Lung (tissue), 12 donors: ENCODE results near the gene ACP3. TPM values are rescaled to one million over a fixed set of nuclear protein-coding genes. Genes with fewer than 3 reads are reported as not detected.

ENCODE experiments used
- ATAC-seq: fragments of 200-7000 bp; cut with Tn5 transposase; one replicate; pipeline ENCODE4 v1.9.1; 2020; ENCODE audit warnings: moderate number of reproducible peaks; ENCODE audit not compliant: insufficient read depth, low FRiP score
- DNase-seq, 3 donors: peaks; one replicate each; pipeline ENCODE4 v3.0.0-alpha.2; 2013 to 2017
- H3K27ac ChIP-seq, 2 donors: one replicate each; pipeline ENCODE4 v1.5.1; 2013; ENCODE audit warnings: mild to moderate bottlenecking in 2 of 2, moderate library complexity in 2 of 2, control low read depth in 1 of 2, inconsistent platforms in 1 of 2, low read depth in 1 of 2, low read length in 1 of 2
- H3K27me3 ChIP-seq, 3 donors: one replicate each; pipeline ENCODE4 v1.5.1; 2013; ENCODE audit warnings: low read length in 2 of 3; ENCODE audit not compliant: control insufficient read depth in 3 of 3, insufficient read depth in 3 of 3
- H3K36me3 ChIP-seq, 4 donors: one replicate each; pipeline ENCODE4 v1.5.1; 2013; ENCODE audit warnings: low read length in 4 of 4, mild to moderate bottlenecking in 1 of 4, moderate library complexity in 1 of 4; ENCODE audit not compliant: control insufficient read depth in 4 of 4, insufficient read depth in 4 of 4
- H3K4me1 ChIP-seq, 5 donors: one replicate each; pipeline ENCODE4 v1.5.1; 2013; ENCODE audit warnings: low read length in 5 of 5, mild to moderate bottlenecking in 2 of 5, moderate library complexity in 1 of 5; ENCODE audit not compliant: control insufficient read depth in 5 of 5, insufficient read depth in 5 of 5
- H3K4me3 ChIP-seq: one replicate; pipeline ENCODE4 v1.5.1; 2013; ENCODE audit warnings: mild to moderate bottlenecking, control low read depth, moderate library complexity
- H3K9ac ChIP-seq, 2 donors: one replicate each; pipeline ENCODE4 v1.5.1; 2013; ENCODE audit warnings: low read length in 2 of 2, control low read depth in 1 of 2; ENCODE audit not compliant: insufficient read depth in 1 of 2
- H3K9me3 ChIP-seq, 4 donors: one replicate each; pipeline ENCODE4 v1.5.1; 2013; ENCODE audit warnings: low read length in 3 of 4, mild to moderate bottlenecking in 1 of 4, moderate library complexity in 1 of 4; ENCODE audit not compliant: control insufficient read depth in 4 of 4, insufficient read depth in 3 of 4
- WGBS, 2 donors: extraction: QIAGEN DNeasy Blood & Tissue Kit; methylation state at CpG; one replicate each; pipeline ENCODE4 v1.1.7; 2013; 5-methylcytosine and 5-hydroxymethylcytosine counted together
- polyA plus RNA-seq, 2 donors: library from polyadenylated mRNA; stranded (reverse); fragments of 200-250 nt; gene quantifications; one replicate each; pipeline ENCODE4 v1.2.1, GENCODE V29; 2013
- total RNA-seq, 2 donors: library from RNA; depleted of rRNA in 1 of 2; stranded (reverse); fragments of >200 nt in 1 of 2; gene quantifications; one replicate each; pipeline ENCODE4 v1.2.1, GENCODE V29; 2014 to 2021
- TF ChIP-seq, protein P1 (sequence below): IDR thresholded peaks from 2 replicates; pipeline ENCODE4 v1.5.1; 2012; ENCODE audit warnings: mild to moderate bottlenecking; ENCODE audit errors: control extremely low read depth, extremely low read depth
- donor health status: control.
- donor health status: control.
- donor health status: Bipolar disorder and iron deficiency.
- donor health status: healthy.
- donor health status: DM: yes; HTN: yes; CAD: no.

Gene ACP3
- total and polyA plus RNA-seq, 4 donors = 3.5 to 66.4 (median 14.4) TPM

DNA sequence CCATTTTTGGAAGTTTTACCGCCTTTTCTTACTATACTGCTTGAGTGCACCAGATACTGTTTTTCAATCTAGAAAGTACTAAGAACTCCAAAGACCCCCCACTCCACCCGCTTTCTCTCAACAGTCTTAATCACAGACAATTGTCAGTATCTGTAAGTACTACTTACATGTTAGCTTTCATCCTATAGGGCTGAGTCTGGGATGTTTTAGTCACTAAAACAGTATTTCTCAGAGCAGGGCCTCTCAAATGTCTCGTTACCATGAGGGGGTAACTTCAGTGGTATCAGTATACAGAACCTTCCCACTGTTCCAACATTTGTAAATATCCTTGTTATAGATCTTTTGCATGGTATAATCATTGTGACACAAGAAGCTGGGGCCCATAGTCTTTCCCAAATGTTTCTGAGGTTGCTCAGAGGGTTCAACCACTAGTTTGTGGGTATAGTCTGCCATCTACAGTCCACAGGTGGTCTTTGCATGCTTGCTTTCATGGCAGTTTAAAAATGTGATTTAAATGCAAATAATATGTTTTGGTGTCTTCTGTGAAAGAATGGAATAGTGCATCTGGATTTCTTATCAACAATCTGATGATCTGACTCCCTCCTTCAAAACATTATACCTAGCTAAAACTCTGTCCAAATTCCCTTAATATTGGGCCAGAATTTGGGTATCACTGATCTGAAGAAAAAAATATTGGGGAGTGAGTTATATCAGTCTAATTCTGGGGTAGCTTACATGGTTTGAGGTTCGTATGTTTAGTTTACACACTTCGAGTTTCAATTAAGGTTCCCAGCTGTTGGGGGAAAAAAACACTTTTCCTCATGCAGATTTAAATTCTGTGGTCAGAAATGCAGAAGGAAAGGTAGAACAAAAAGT is 82.1 kb downstream of the ACP3 start:
- Histone ChIP-seq H3K9me3 (peaks cover 0 to 4% (median 0%) of the 10 kb centered on the region in 4 donors), H3K27me3 (no peaks in the 10 kb centered on the region), H3K27ac (no peak overlapping the region), H3K36me3 (no peaks in the 10 kb centered on the region), H3K4me3 (no peak overlapping the region), H3K4me1 (peaks cover 0 to 5% (median 0%) of the 10 kb centered on the region in 5 donors), H3K9ac (no peak overlapping the region)
- WGBS, 2 donors = 63 to 67% methylated on average over 5 of the region's 5 CpGs
- ATAC-seq (peak; percentile 69), DNase-seq (peak; percentile 41 to 78 (median 71))
- TF ChIP-seq, protein P1, sequence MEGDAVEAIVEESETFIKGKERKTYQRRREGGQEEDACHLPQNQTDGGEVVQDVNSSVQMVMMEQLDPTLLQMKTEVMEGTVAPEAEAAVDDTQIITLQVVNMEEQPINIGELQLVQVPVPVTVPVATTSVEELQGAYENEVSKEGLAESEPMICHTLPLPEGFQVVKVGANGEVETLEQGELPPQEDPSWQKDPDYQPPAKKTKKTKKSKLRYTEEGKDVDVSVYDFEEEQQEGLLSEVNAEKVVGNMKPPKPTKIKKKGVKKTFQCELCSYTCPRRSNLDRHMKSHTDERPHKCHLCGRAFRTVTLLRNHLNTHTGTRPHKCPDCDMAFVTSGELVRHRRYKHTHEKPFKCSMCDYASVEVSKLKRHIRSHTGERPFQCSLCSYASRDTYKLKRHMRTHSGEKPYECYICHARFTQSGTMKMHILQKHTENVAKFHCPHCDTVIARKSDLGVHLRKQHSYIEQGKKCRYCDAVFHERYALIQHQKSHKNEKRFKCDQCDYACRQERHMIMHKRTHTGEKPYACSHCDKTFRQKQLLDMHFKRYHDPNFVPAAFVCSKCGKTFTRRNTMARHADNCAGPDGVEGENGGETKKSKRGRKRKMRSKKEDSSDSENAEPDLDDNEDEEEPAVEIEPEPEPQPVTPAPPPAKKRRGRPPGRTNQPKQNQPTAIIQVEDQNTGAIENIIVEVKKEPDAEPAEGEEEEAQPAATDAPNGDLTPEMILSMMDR = peak; percentile 60

DNA sequence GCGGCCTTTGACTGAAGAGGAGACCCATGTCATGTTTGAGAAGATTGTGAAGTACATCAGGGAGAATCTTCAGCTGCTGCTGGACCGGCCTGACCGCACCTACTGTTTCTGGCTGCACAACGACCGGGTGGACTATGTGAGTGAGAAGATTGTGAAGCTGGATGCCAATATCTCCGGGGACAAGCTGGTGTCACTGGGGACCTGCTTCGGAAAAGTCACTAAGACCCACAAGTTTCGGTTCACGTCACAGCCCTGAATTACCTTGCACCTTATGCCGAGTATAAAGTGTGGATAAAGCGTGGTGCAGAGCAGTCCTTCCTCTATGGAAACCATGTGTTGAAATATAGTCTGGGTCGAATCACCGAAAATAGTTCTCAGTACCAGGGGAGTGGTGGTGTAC is 84.0 kb downstream of the ACP3 start:
- no peaks in the 10 kb centered on the region for H3K36me3 ChIP-seq

DNA sequence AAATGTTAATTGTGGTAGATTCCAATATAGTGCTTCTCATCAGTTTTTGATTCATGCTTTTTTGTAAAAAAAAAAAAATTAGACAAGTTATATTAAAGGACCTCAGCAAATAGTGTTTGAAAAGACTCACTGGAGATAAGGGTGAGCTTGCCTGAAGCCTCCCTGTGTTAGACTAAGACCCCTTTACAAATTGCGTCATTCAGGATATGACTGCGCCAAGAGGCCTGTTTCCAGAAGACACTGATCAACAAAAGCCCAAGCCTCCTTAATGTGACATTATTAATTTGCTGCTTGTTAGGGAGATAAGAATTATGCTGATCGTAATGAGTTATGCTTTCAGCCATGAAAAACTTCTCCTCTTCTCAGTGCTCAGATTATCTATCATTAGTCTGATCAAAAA is 87.1 kb downstream of the ACP3 start:
- DNase-seq = peak in 2 of 3 donors; percentile 62 to 71
- no peak overlapping the region for H3K9ac ChIP-seq
- no peaks in the 10 kb centered on the region for H3K36me3 ChIP-seq
- H3K9me3 ChIP-seq = no peaks in the 10 kb centered on the region
- H3K27ac ChIP-seq = no peak overlapping the region
- H3K4me3 ChIP-seq = no peak overlapping the region
- 40 to 66% methylated on average over 3 of the region's 3 CpGs for WGBS, 2 donors
- H3K27me3 ChIP-seq = no peaks in the 10 kb centered on the region
- no peak for ATAC-seq
- TF ChIP-seq, protein P1 = no peak
- H3K4me1 ChIP-seq = peaks cover 0 to 21% (median 7%) of the 10 kb centered on the region in 5 donors

More for the DNA sequence above, 84.0 kb downstream of the ACP3 start:
- no peak for DNase-seq
- ATAC-seq = no peak
- no peak overlapping the region for H3K4me3 ChIP-seq
- H3K27ac ChIP-seq = no peak overlapping the region
- 92 to 93% methylated on average over 13 of the region's 13 CpGs for WGBS, 2 donors
- H3K9me3 ChIP-seq = peaks cover 0 to 4% (median 0%) of the 10 kb centered on the region in 4 donors
- H3K27me3 ChIP-seq = no peaks in the 10 kb centered on the region
- TF ChIP-seq, protein P1 = no peak
- H3K4me1 ChIP-seq = peaks cover 0 to 21% (median 7%) of the 10 kb centered on the region in 5 donors
- no peak overlapping the region for H3K9ac ChIP-seq
